Vagina (tissue), 2 donors: ENCODE measurements around the gene FGF2.

Experiments
- POLR2A ChIP-seq, 2 donors: fragments of 450-650 bp; IDR thresholded peaks; one replicate each; pipeline ENCODE4 v1.6.1; 2017; ENCODE audit warnings: antibody characterized with exemption in 2 of 2, mild to moderate bottlenecking in 2 of 2, moderate library complexity in 2 of 2
- POLR2AphosphoS5 ChIP-seq, 2 donors: sonication (generic); formaldehyde crosslinking; IDR thresholded peaks; one replicate each; pipeline ENCODE4 v1.9.0; 2017; ENCODE audit warnings: antibody characterized with exemption in 2 of 2, mild to moderate bottlenecking in 2 of 2, low read depth in 1 of 2; ENCODE audit not compliant: insufficient read depth in 1 of 2
- TF ChIP-seq, protein P1 (sequence below), 3 experiments: fragments of 450-650 bp in 2 of 3; fragments of 200-600 bp in 1 of 3; sonication (generic) in 1 of 3; IDR thresholded peaks; one replicate each; pipeline ENCODE4 v1.5.1; 2017 to 2019; ENCODE audit warnings: antibody characterized with exemption in 3 of 3, mild to moderate bottlenecking in 2 of 3, moderate library complexity in 2 of 3

DNA sequence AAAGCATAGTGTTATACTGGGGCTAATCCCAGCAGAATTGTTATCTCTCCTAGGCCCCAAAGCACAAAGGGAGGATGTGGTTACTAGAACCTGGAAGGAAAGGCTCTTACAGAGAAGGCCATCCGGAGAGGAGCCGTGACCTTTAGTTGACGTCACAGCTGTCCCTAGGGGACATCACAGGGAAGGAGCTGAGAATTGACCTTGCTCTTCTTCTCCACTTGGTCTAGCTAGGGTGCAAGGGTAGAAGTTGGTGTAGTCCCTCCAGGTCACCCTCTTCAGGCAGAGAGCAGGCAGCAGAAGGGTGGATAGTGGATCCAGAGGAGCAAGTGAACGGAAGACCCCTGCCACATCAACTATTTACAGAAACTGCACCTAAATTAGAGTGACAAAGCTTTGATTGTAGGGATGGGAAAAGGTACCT, 22.8 kb upstream of the FGF2 start:
- TF ChIP-seq, protein P1, sequence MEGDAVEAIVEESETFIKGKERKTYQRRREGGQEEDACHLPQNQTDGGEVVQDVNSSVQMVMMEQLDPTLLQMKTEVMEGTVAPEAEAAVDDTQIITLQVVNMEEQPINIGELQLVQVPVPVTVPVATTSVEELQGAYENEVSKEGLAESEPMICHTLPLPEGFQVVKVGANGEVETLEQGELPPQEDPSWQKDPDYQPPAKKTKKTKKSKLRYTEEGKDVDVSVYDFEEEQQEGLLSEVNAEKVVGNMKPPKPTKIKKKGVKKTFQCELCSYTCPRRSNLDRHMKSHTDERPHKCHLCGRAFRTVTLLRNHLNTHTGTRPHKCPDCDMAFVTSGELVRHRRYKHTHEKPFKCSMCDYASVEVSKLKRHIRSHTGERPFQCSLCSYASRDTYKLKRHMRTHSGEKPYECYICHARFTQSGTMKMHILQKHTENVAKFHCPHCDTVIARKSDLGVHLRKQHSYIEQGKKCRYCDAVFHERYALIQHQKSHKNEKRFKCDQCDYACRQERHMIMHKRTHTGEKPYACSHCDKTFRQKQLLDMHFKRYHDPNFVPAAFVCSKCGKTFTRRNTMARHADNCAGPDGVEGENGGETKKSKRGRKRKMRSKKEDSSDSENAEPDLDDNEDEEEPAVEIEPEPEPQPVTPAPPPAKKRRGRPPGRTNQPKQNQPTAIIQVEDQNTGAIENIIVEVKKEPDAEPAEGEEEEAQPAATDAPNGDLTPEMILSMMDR (IDR thresholded peaks at IDR 0.05), result no peak
- no peak for TF ChIP-seq POLR2A (IDR thresholded peaks at IDR 0.05)
- no peak for TF ChIP-seq POLR2AphosphoS5 (IDR thresholded peaks at IDR 0.05; ENCODE audit: insufficient read depth in 1 of 2, low read depth in 1 of 2)
